Panc1 (cell line): Measurements from ENCODE around the gene ADGB. TPM values are rescaled to one million over a fixed set of nuclear protein-coding genes. Genes with fewer than 3 reads are reported as not detected.

ENCODE experiments used
- ATAC-seq: fragments of 200-7000 bp; cut with Tn5 transposase; 2 replicates; pipeline ENCODE4 v1.9.1; 2020; ENCODE audit warnings: mild to moderate bottlenecking, moderate library complexity
- BruUV-seq: library from RNA; stranded (reverse); fragments of 400-500 nt; replicated peaks from 2 replicates; lab custom pipeline; 2021; lab: Mats Ljungman, UMichigan
- CTCF ChIA-PET: fragments of 300-600 bp; sonication (Branson Sonifier 250); formaldehyde crosslinking; loops from one replicate; lab custom pipeline; 2022; ENCODE audit warnings: antibody characterized with exemption; lab: Charles Lee
- POLR2A ChIA-PET: fragments of 300-600 bp; sonication (Branson Sonifier 250); formaldehyde crosslinking; loops from one replicate; lab custom pipeline; 2022; ENCODE audit warnings: antibody characterized with exemption; lab: Charles Lee
- DNase-seq: peaks from one replicate; pipeline ENCODE4 v3.0.0-alpha.2; 2010; ENCODE audit warnings: low read depth, low spot score
- H3K27ac ChIP-seq: 2 replicates; pipeline ENCODE4 v1.5.1; 2011; ENCODE audit warnings: mild to moderate bottlenecking, low read length, inconsistent platforms
- H3K27me3 ChIP-seq: fragments of 200-500 bp; sonication (Bioruptor generic); 2 replicates; pipeline ENCODE4 v1.6.0; 2014; ENCODE audit warnings: low read length, inconsistent platforms; ENCODE audit not compliant: control insufficient read depth, insufficient read depth
- H3K36me3 ChIP-seq: fragments of 200-500 bp; sonication (Bioruptor generic); 2 replicates; pipeline ENCODE4 v1.5.1; 2014; ENCODE audit warnings: inconsistent platforms, mild to moderate bottlenecking, low read length, moderate library complexity; ENCODE audit not compliant: control insufficient read depth, insufficient read depth
- H3K4me1 ChIP-seq: 2 replicates; pipeline ENCODE4 v1.5.1; 2011; ENCODE audit warnings: inconsistent platforms, mild to moderate bottlenecking, low read length, moderate library complexity; ENCODE audit not compliant: control insufficient read depth, insufficient read depth
- H3K4me3 ChIP-seq, 2 experiments: 2 replicates each; pipeline ENCODE4 v1.5.1; 2011 to 2012; ENCODE audit warnings: low read depth in 2 of 2, low read length in 2 of 2, mild to moderate bottlenecking in 2 of 2, inconsistent platforms in 1 of 2, moderate library complexity in 1 of 2
- H3K9me3 ChIP-seq: fragments of 200-500 bp; sonication (Bioruptor generic); 2 replicates; pipeline ENCODE4 v1.5.1; 2014; ENCODE audit warnings: low read depth, mild to moderate bottlenecking, inconsistent platforms, low read length, moderate library complexity; ENCODE audit not compliant: control insufficient read depth, insufficient read depth
- POLR2AphosphoS5 ChIP-seq: IDR thresholded peaks from 2 replicates; pipeline ENCODE4 v1.6.1; 2012; ENCODE audit warnings: mild to moderate bottlenecking, low read depth, low read length, moderate library complexity
- SIN3A ChIP-seq: IDR thresholded peaks from 2 replicates; pipeline ENCODE4 v1.6.1; 2012; ENCODE audit warnings: low read depth, mild to moderate bottlenecking, low read length, moderate library complexity, borderline replicate concordance; ENCODE audit not compliant: insufficient read depth
- TCF7L2 ChIP-seq: IDR thresholded peaks from 2 replicates; pipeline ENCODE4 v1.6.1; 2011; ENCODE audit warnings: mild to moderate bottlenecking, low read depth, low read length, inconsistent platforms
- in situ Hi-C: cut with HindIII; loops from 2 replicates; pipeline ENCODE4 v1.10.0; 2016; ENCODE audit warnings: low sequenced_read_pairs, low pct_unique_long_range_greater_than_20kb
- intact Hi-C: fragments of 100-400 bp; cut with micrococcal nuclease; formaldehyde crosslinking; loops from one replicate; pipeline ENCODE4 v1.10.0; 2022; ENCODE audit not compliant: unreplicated experiment
- total RNA-seq: library from RNA; stranded (reverse); gene quantifications from one replicate; pipeline ENCODE4 v1.2.1, GENCODE V29; 2021; ENCODE audit not compliant: unreplicated experiment
- TF ChIP-seq, protein P1 (sequence below), 2 experiments: IDR thresholded peaks; 2 replicates each; pipeline ENCODE4 v1.6.1; 2011 to 2012; ENCODE audit warnings: low read depth in 2 of 2, control low read depth in 1 of 2, low read length in 1 of 2, mild to moderate bottlenecking in 1 of 2, moderate library complexity in 1 of 2; ENCODE audit not compliant: insufficient read depth in 1 of 2
- TF ChIP-seq, protein P2 (sequence below): fragments of 450-650 bp; IDR thresholded peaks from 2 replicates; pipeline ENCODE4 v1.5.1; 2017; ENCODE audit warnings: mild to moderate bottlenecking

The ADGB gene
- total RNA-seq, 1 experiment from 2014 or later, result not detected

DNA sequence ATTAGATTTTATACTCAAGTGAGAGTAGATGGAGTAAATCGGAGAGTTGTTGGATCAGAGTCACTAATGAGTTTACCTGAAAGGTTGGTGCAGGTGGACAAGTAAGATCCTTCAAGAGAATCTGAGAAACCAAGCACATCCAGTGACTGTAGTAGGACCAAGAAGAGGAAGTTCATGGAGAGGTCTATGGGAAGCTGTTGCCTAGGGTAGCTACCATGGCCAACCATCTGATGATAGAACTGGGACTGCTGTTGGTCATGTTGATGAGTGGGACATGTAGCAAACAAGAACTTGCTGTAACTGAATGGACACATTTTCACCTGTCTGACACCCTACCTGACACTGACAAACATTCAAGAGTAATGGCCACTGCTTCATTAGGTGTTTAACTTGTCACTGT is 11.3 kb upstream of the ADGB start:
- Histone ChIP-seq H3K27ac (no peak overlapping the region), H3K27me3 (0 out of 2 replicates have a peak, but pooled peaks cover 3% of the 10 kb centered on the region), H3K4me1 (no peaks in the 10 kb centered on the region), H3K9me3 (no peaks in the 10 kb centered on the region), H3K36me3 (no peaks in the 10 kb centered on the region), H3K4me3 (no peak overlapping the region)
- no TSS peak for BruUV-seq
- ChIA-PET POLR2A (no interaction called here), CTCF (no interaction called here)
- intact Hi-C loops, result no loop called here
- TF ChIP-seq SIN3A (no peak), TCF7L2 (no peak)
- TF ChIP-seq, protein P1, sequence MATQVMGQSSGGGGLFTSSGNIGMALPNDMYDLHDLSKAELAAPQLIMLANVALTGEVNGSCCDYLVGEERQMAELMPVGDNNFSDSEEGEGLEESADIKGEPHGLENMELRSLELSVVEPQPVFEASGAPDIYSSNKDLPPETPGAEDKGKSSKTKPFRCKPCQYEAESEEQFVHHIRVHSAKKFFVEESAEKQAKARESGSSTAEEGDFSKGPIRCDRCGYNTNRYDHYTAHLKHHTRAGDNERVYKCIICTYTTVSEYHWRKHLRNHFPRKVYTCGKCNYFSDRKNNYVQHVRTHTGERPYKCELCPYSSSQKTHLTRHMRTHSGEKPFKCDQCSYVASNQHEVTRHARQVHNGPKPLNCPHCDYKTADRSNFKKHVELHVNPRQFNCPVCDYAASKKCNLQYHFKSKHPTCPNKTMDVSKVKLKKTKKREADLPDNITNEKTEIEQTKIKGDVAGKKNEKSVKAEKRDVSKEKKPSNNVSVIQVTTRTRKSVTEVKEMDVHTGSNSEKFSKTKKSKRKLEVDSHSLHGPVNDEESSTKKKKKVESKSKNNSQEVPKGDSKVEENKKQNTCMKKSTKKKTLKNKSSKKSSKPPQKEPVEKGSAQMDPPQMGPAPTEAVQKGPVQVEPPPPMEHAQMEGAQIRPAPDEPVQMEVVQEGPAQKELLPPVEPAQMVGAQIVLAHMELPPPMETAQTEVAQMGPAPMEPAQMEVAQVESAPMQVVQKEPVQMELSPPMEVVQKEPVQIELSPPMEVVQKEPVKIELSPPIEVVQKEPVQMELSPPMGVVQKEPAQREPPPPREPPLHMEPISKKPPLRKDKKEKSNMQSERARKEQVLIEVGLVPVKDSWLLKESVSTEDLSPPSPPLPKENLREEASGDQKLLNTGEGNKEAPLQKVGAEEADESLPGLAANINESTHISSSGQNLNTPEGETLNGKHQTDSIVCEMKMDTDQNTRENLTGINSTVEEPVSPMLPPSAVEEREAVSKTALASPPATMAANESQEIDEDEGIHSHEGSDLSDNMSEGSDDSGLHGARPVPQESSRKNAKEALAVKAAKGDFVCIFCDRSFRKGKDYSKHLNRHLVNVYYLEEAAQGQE (IDR thresholded peaks at IDR 0.05; ENCODE audit: insufficient read depth in 1 of 2, low read depth in 2 of 2, low read length in 1 of 2), result no peak
- ATAC-seq (no peak), DNase-seq (no peak)
- in situ Hi-C loops, result no loop called here

- CTCF ChIA-PET, result no interaction called here
- BruUV-seq, result no TSS peak
- ATAC-seq (no peak), DNase-seq (no peak)
- in situ Hi-C loops, result no loop called here
- Histone ChIP-seq H3K27me3 (0 out of 2 replicates have a peak, but pooled peaks cover 3% of the 10 kb centered on the region), H3K4me1 (no peaks in the 10 kb centered on the region), H3K27ac (no peak overlapping the region), H3K4me3 (no peak overlapping the region), H3K9me3 (no peaks in the 10 kb centered on the region), H3K36me3 (no peaks in the 10 kb centered on the region)
- intact Hi-C loops, result no loop called here
- POLR2A ChIA-PET, result no interaction called here
- TF ChIP-seq POLR2AphosphoS5 (no peak), SIN3A (no peak), TCF7L2 (no peak)
- TF ChIP-seq, protein P1 (IDR thresholded peaks at IDR 0.05; ENCODE audit: insufficient read depth in 1 of 2, low read depth in 2 of 2, low read length in 1 of 2), result no peak
- TF ChIP-seq, protein P2, sequence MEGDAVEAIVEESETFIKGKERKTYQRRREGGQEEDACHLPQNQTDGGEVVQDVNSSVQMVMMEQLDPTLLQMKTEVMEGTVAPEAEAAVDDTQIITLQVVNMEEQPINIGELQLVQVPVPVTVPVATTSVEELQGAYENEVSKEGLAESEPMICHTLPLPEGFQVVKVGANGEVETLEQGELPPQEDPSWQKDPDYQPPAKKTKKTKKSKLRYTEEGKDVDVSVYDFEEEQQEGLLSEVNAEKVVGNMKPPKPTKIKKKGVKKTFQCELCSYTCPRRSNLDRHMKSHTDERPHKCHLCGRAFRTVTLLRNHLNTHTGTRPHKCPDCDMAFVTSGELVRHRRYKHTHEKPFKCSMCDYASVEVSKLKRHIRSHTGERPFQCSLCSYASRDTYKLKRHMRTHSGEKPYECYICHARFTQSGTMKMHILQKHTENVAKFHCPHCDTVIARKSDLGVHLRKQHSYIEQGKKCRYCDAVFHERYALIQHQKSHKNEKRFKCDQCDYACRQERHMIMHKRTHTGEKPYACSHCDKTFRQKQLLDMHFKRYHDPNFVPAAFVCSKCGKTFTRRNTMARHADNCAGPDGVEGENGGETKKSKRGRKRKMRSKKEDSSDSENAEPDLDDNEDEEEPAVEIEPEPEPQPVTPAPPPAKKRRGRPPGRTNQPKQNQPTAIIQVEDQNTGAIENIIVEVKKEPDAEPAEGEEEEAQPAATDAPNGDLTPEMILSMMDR, result no peak
Measured at GRCh38 chr6:146590492-146590891, 8.3 kb upstream of the ADGB start.
